ENCODE data around the gene STAG1.
"Not testable (repeated sequence)": the region's sequence is repeated elsewhere in the genome, so short reads cannot be mapped to it uniquely, and the experiment has no call there.

- TF ChIP-seq POLR2A, POLR2AphosphoS5 (IDR thresholded peaks at IDR 0.05; ENCODE audit: low read depth, low read length): not testable (repeated sequence)
These were observed 40.3 kb downstream of the STAG1 start for GRCh38 chr3:136711888-136712287.

All from GM12891 (cell line).